HG03457 (cell line): ENCODE measurements around the gene TFDP2.
A peak's percentile ranks its signal among the peaks of the same experiment; 100 is the strongest.
"Not testable (repeated sequence)": the region's sequence is repeated elsewhere in the genome, so short reads cannot be mapped to it uniquely, and the experiment has no call there.

Experiments
- ATAC-seq: cut with Tn5 transposase; IDR thresholded peaks from one replicate; pipeline ENCODE4 v1.9.1; 2021; ENCODE audit warnings: moderate number of reproducible peaks; ENCODE audit not compliant: unreplicated experiment

TFDP2 gene, protein sequence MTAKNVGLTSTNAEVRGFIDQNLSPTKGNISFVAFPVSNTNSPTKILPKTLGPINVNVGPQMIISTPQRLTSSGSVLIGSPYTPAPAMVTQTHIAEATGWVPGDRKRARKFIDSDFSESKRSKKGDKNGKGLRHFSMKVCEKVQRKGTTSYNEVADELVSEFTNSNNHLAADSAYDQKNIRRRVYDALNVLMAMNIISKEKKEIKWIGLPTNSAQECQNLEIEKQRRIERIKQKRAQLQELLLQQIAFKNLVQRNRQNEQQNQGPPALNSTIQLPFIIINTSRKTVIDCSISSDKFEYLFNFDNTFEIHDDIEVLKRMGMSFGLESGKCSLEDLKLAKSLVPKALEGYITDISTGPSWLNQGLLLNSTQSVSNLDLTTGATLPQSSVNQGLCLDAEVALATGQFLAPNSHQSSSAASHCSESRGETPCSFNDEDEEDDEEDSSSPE

DNA sequence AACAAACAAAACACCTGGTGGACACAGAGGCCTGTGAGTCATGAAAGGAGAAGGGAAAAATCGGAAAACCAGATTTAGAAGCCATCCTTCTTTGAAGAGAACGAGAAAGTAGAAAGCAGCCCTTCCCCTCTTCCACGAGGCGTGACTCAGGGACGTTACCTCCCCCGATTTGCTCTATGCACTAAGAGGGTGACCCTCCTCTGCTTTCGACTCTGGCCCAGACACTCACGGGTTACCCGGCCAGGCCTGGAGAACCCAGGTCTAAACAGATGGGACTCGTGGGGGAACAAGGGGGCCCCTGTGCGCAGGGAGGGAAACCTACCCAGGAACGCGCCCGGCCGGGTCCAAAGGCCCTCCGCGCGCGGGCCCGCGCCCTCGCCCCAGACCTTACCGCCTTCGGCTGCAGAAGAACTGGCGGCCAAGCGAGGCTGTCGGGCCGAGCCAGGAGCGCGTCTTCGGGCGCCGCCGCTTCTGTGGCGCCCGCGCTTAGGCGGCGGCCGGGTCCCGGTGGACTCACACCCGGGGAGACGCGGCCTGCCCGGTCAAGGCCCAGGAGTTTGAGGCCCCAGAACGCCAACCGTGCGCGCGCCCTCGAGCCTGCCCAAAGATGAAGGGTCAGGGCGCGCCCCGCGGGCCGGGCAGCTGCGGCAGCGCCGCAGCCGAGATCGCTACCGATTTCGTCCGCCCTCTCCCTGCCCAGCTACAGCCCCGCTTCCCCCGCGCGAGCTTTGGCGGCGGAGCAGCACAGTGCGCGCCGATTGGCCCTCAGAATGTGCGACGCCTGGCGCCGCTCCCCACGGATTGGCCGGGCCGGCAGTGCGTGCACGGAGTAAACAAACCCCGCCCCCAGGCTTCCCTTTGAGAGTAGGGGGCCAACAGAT lies at the start of gene TFDP2:
TSS of gene TFDP2 (minus strand) at position 753 of the 881 bp plus-strand sequence. CDS start 47,795 bp downstream, outside the sequence.
- ATAC-seq, result peak; percentile 99

DNA sequence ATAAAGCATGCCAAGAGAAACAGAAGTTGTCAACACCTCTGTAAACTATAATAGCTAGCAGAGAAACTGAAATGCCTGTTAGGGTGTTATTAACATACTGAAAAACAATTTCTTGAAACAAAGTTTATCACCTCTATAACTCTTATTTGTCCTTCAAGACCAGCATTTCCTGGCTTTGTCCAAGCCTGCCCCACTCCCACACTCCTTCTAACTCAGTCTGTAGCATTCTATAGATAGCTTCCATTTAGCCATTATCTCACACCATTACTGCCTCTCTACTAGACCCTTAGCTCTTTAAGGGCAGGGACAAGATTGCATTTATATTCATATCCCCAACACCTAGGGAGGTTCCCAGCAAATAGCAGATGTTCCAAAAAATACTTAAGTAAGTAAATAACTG lies 39.5 kb upstream of the TFDP2 start:
- ATAC-seq, result no peak

DNA sequence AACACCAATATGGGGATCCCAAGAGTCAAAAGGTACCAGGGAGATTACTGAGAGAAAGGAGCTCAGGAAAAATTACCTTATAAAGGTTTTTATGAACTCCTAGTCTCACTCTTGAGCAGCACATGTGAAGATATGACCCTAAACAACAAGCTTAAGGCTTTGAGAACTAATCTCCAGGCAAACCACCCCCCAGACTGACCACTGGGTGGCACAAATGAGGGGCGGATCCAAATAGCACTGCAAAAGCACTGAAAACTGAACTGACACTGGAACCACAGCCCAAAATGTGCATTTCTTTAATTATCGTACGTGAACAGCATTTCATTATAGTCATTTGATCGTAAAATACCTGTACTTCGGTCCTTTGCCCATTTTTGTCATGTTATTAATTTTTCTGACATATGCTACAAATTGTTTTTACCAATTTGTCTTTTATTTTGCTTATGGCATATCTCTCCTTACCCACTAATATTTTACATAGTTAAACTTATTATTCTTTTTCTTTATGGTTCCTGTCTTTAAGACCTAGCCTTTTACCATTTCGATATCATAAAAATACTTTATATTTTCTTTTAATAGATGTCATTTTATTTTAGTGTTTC lies 31.5 kb upstream of the TFDP2 start:
- no peak for ATAC-seq

DNA sequence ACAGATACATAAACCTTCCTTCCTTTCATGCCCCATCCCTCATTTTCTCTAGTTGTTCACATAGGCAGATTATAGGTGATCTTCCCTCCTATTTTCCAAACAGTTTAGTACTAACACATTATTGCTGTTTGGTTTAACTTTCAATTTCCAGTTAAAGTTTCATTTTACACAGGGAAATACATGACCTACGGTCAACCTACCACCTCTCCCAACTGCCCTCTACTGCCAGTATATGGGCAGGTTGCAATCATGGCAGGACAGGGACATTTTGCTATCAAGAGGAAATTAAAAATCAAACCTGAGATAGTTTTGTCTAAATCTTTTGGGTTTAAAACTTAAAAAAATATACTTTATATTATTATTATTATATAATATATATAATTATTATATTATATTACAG lies 26.1 kb upstream of the TFDP2 start:
- ATAC-seq, result no peak

DNA sequence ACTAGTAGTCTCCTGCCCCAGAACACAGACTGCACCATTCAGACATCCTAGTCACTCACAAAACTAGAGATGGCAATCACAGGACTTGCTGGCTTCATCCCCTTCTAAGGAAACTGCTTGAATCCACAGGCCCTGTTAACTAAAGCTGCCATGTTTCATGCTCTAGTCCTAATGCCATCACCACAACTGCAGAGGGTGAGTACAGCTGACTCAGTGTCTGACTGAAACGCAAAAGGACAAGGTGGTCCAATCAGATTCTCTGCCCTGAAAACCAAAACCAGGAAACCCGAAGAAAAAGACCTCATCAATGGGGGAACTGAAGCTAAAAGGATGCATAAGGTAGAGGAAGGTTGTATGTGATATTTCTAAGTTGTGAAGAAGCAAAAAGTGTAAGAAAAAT lies 25.2 kb upstream of the TFDP2 start:
- no peak for ATAC-seq

DNA sequence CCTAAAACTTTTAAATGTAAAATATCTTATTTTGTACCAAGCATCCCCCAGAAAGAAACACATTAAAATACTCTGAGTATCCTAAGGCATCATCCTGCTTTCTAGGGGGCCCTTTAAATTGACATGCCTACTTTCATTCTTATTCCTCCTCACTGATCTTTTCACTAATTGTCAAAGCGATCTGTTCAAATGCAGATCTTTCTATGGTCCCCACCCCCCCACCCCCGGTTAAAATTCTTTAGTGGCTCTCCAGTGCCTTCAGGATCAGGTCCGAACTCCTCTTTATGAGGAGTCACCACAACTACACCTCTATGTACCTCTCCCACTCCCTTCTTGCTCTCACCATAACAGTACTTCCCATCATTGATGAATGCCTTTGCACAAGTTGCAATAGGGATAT lies 19.2 kb upstream of the TFDP2 start:
- ATAC-seq, result no peak

DNA sequence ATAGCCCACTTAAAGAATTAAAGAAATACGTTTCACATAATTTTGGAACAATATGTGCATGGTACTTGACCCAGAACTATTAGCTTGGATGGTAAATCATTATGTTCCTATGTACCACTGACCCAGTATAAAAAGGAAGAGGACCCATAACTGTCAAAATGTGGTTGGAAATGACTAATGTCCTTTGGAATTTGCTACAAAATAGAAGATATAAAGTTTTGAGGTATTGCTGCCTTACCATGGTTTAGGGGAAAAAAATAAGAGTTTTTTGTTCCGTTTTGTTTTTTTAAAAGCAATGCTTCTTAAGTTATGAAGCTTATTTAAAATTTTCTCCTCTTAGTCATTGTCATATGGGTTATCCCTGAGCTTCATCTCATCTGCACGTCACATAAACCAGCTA lies 15.8 kb upstream of the TFDP2 start:
- ATAC-seq, result no peak

DNA sequence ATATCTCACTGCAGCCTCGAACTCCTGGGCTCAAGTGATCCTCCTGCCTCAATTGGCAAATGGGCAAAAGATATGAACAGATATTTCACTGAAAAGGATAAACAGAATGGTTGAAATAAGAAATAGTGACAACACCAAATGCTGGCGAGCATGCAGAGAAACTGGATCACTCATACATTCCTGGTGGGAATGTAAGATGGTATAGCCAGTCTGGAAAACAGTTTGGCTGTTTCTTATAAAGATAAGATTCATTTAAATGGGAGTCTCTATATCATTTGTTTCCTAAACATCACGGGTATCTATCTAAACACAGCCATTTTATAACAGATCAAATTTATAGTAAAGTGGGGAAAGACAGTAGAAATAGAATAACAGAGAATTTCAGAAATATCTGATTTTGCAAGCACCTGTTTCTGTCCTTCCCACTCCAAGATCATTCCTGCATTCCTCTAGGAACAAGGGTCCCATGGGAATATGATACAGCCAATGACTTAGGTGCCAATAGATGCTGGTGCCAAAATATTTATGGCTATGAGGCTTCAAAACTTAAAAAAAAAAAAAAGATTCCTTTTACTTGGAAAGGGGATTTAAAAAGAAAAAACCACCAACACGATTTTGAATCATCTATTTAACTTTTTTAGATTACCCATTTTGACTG lies 9.9 kb upstream of the TFDP2 start:
- no peak for ATAC-seq

DNA sequence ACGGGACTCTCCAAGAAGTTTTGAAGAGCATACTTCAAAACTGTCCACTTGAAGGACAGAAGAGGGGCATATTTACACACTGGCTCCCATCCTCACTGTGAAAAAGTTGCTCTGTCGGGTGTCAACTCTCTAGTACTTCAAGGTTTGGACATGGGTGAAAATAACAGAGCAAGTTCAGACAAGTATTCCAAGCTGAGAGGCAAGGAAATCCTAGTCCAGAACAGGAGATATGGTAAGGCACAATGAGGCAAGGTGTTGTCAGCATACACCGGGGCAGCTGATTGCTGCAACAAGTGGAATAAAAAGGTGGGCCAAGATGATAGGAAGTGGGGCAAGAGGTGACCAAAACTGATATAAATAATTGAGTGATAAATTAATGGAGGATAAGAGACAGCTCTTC lies 4.8 kb upstream of the TFDP2 start:
- no peak for ATAC-seq

DNA sequence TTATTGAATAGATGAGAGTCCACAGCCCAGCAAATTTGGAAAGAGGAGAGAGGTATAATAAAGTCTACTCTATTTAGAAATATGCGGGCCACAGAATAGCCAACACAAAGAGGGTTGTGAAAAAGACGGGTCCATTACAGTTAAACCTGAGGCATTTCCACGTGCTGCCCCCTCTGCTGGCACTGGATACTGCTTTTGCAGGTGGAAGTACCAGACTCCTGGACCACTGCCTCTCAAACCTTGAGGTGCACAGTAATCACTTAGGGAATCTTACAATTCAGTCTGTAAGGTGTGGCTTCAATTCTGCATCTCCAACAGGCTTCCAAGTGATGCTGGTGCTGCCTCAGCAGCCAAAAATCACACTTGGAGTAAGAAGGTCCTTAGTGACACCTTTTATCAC lies 3.0 kb upstream of the TFDP2 start:
- ATAC-seq, result no peak

DNA sequence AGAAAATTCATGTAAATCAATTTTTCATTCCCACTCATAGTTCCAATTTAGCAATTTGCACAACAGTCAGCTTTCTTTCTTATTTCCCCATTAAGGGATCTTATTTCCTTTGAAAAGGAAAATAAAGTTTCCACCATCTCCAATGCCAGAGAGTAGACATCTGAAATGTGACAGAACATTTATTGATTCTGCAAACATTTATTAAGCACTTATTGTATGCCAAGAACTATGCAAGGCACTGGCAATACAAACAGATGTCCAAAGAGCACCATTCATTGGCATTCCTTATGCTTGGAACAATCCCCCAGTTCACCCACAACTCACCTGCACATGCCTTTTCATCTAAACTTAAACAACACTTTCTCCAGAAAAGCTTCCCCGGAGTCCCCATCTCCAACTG lies 2.5 kb upstream of the TFDP2 start:
- no peak for ATAC-seq

DNA sequence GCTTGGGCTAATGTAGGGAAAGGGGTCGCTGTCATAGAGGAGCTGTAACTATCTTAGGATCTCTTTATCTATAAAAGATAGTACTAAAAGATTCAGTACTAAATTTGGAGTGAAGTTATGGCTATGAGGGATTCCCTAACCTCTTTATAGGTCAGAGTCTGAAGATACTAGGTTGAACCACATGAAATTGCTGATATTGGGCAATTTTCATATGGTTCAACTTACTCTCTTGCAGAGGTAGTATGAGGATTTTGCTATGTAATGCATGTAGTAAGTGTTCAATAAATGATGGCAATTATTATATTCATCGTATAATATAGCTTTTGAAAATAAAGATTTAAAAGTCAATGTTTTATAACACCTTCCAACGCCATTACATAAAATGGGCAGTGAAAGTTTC lies 1.9 kb upstream of the TFDP2 start:
- ATAC-seq, result no peak

DNA sequence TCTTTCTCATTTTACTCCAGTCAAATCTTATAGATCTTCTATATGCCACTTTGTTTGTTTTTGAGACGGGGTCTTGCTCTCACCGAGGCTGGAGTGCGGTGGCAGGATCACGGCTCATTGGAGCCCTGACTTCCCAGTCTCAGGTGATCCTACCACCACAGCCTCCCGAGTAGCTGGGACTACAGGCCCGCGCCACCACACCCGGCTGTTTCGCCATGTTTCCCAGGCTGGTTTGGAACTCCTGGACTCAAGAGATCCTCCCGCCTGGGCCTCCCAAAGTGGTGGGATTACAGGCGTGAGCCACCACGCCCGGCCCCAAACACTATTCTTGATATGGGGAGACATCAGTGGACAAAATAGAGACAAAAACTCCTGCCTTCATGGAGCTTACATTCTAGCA lies 927 bp upstream of the TFDP2 start:
- ATAC-seq, result no peak

DNA sequence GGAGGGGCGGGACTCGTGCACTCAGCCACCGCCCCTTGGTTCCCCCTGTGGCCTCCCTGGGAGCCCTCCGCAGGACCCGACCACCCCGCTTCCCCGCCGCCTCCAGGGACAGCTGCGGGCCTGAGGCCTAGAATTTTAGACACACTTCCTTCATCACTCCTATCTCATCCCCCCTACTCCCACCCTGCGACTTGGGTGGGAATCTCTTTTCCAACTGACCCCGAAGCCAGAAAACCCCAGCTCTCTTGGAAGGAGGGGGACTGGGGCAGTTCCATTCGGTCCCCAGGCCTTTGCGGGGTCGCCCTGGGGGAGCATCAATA lies 289 bp upstream of the TFDP2 start:
- no peak for ATAC-seq

DNA sequence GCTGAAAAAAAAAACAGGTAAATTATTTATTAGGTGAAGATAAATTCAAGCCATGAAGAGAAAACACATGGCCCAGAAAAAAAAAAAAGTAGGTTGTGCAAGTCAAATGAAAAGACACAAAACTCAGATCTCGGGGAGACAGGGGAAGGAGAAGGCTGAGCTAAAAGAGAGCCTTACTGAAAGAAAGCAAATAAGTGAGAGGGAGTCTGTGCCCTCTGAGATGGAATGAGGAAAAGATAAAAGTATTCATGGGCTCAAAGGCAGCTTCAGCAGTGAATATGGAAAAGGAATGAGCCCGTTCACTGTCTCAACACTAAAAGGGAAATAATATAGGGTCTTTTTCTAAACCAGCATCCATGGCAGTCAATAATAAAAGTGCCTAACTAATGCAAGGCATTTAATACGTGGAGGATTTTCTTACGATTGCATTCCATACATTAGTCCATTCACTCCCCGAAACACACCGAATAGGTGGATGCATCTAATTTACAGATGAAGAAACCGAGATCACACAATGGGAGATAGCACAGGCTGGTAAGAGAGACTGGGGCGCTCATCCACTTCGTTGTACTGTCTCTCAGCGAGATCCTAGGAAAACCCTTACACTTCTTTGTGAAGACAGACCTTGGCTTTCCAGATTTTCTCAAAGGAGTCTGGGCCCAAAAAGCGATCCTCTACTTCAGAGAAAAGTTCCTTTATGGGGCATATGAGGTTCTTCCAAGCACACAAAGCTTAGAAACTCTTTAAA lies 1.1 kb downstream of the TFDP2 start:
- ATAC-seq, result no peak

DNA sequence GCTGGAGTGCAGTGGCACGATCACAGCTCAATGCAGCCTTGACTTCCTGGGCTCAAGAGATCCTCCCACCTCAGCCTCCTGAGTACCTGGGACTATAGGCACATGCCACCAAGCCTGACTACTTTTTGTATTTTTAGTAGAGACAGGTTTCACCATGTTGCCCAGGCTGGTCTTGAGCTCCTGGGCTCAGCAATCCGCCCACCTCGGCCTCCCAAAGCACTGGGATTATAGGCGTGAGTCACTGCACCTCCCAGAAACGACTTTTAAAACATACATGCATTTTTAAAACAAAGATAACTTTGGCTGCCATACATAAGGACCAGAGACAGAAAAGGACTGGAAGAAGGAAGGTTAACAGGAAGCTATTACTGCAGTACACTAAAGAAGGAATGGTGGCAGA lies 4.8 kb downstream of the TFDP2 start:
- ATAC-seq, result not testable (repeated sequence)

DNA sequence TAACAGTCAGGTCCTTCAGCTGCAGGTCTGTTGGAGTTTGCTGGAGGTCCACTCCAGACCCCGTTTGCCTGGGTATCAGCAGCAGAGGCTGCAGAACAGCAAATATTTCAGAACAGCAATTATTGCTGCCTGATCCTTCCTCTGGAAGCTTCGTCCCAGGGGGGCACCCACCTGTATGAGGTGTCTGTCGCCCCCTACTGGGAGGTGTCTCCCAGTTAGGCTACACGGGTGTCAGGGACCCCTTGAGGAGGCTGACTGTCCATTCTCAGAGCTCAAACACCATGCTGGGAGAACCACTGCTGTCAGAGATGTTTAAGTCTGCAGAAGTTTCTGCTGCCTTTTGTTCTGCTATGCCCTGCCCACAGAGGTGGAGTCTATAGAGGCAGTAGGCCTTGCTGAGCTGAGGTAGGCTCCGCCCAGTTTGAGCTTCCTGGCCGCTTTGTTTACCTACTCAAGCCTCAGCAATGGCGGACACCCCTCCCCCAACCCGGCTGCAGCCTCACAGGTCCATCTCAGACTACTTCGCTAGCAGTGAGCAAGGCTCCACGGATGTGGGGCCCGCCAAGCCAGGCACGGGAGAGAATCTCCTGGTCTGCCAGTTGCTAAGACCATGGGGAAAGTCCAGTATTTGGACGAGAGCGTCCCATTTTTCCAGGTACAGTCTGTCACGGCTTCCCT lies 8.6 kb downstream of the TFDP2 start:
- not testable (repeated sequence) for ATAC-seq

DNA sequence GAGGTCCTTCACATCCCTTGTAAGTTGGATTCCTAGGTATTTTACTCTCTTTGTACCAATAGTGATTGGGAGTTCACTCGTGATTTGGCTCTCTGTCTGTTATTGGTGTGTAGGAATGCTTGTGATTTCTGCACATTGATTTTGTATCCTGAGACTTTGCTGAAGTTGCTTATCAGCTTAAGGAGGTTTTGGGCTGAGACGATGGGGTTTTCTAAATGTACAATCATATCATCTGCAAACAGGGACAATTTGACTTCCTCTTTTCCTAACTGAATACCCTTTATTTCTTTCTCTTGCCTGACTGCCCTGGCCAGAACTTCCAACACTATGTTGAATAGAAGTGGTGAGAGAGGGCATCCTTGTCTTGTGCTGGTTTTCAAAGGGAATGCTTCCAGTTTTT lies 12.3 kb downstream of the TFDP2 start:
- ATAC-seq, result not testable (repeated sequence)

DNA sequence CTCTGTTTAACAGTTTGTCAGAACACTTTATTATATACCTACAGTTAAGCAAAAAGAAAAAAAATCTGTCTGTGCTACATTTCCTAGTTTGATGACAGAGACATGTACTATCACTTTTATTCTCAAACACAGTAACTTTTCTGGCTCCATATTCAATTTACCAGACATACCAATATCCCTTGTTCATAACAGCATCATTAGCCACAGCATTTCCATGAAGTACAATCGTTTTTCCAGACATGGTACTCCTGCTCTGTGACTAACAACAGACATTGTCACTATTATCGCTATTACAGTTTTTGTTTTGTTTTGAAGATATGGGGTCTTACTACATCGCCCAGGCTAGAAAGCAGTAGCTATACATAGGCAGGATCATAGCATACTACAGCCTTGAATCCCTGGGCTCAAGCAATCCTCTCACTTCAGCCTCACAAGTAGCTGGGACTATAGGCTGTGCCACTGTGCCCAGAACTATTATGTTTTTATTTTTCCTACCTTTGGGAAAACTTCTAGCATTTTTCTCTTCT lies 14.5 kb downstream of the TFDP2 start:
- no peak for ATAC-seq
